GM23338 (cell line): ENCODE measurements around the gene SLC25A36. TPM values are rescaled to one million over a fixed set of nuclear protein-coding genes. Genes with fewer than 3 reads are reported as not detected.

Experiments
- ATAC-seq: fragments of 200-7000 bp; cut with Tn5 transposase; 3 replicates; pipeline ENCODE4 v1.9.1; 2020
- DNase-seq: peaks from one replicate; pipeline ENCODE4 v3.0.0-alpha.2; 2015; ENCODE audit warnings: low spot score
- H2AFZ ChIP-seq: fragments of 200-600 bp; sonication (generic); 2 replicates; pipeline ENCODE4 v1.8.0; 2016; ENCODE audit warnings: antibody characterized with exemption, mild to moderate bottlenecking, moderate library complexity
- H3F3A ChIP-seq: fragments of 200-600 bp; sonication (generic); replicated peaks from 2 replicates; pipeline ENCODE4 v1.8.0; 2017; ENCODE audit warnings: antibody characterized with exemption, mixed run types, low read depth
- H3K27ac ChIP-seq: fragments of 200-600 bp; sonication (generic); 2 replicates; pipeline ENCODE4 v1.6.1; 2016; ENCODE audit warnings: low read depth
- H3K27me3 ChIP-seq: fragments of 200-600 bp; sonication (generic); 2 replicates; pipeline ENCODE4 v1.8.0; 2016; ENCODE audit warnings: mild to moderate bottlenecking, mixed run types, moderate library complexity; ENCODE audit not compliant: insufficient read depth
- H3K36me3 ChIP-seq: fragments of 200-600 bp; sonication (generic); 2 replicates; pipeline ENCODE4 v1.8.0; 2016; ENCODE audit warnings: mild to moderate bottlenecking; ENCODE audit not compliant: insufficient read depth
- H3K4me1 ChIP-seq: fragments of 200-600 bp; sonication (generic); 2 replicates; pipeline ENCODE4 v1.8.0; 2016; ENCODE audit warnings: mild to moderate bottlenecking, moderate library complexity; ENCODE audit not compliant: insufficient read depth
- H3K4me2 ChIP-seq: fragments of 200-600 bp; sonication (generic); 2 replicates; pipeline ENCODE4 v1.7.1; 2017; ENCODE audit warnings: mixed run types
- H3K4me3 ChIP-seq: fragments of 200-600 bp; sonication (generic); 2 replicates; pipeline ENCODE4 v1.6.1; 2016; ENCODE audit warnings: mixed run types
- H3K79me2 ChIP-seq: fragments of 200-600 bp; sonication (generic); replicated peaks from 2 replicates; pipeline ENCODE4 v1.8.0; 2017; ENCODE audit warnings: mild to moderate bottlenecking; ENCODE audit not compliant: insufficient read depth
- H3K9me2 ChIP-seq: fragments of 200-600 bp; sonication (generic); 2 replicates; pipeline ENCODE4 v1.8.0; 2017; ENCODE audit not compliant: insufficient read depth
- H4K20me1 ChIP-seq: fragments of 200-600 bp; sonication (generic); replicated peaks from 2 replicates; pipeline ENCODE4 v1.8.0; 2017; ENCODE audit warnings: mild to moderate bottlenecking; ENCODE audit not compliant: insufficient read depth
- H3K27ac Mint-ChIP-seq: 2 replicates; pipeline ENCODE4 v1.8.0; 2020; ENCODE audit warnings: inconsistent platforms, mild to moderate bottlenecking, moderate library complexity, mixed read lengths
- H3K27me3 Mint-ChIP-seq: 3 replicates; pipeline ENCODE4 v1.8.0; 2022; ENCODE audit warnings: low read depth, mild to moderate bottlenecking, moderate library complexity, mixed read lengths, inconsistent platforms; ENCODE audit not compliant: insufficient read depth, poor library complexity
- H3K36me3 Mint-ChIP-seq: 3 replicates; pipeline ENCODE4 v1.8.0; 2021; ENCODE audit warnings: low read depth, mild to moderate bottlenecking, inconsistent platforms, moderate library complexity, mixed read lengths
- H3K4me1 Mint-ChIP-seq: 3 replicates; pipeline ENCODE4 v1.8.0; 2020; ENCODE audit warnings: mild to moderate bottlenecking, inconsistent platforms, mixed read lengths
- H3K4me3 Mint-ChIP-seq: 3 replicates; pipeline ENCODE4 v1.8.0; 2021; ENCODE audit warnings: moderate library complexity, mild to moderate bottlenecking, inconsistent platforms, mixed read lengths
- H3K9me3 Mint-ChIP-seq: 3 replicates; pipeline ENCODE4 v1.8.0; 2020; ENCODE audit warnings: moderate library complexity, mild to moderate bottlenecking, inconsistent platforms, mixed read lengths
- CREB1 ChIP-seq: fragments of 250-450 bp; sonication (Bioruptor Pico); IDR thresholded peaks from 2 replicates; pipeline ENCODE4 v1.5.0; 2020; ENCODE audit warnings: low read depth, mild to moderate bottlenecking, moderate library complexity
- CTCF ChIP-seq, 2 experiments: fragments of 200-600 bp in 1 of 2; sonication (generic) in 1 of 2; conservative IDR thresholded peaks; 2 replicates each; pipeline versions ENCODE4 v1.5.1 to v1.6.1; 2016 to 2017; ENCODE audit warnings: antibody characterized with exemption in 2 of 2, low read depth in 2 of 2, mild to moderate bottlenecking in 2 of 2, moderate library complexity in 1 of 2
- ETS1 ChIP-seq: IDR thresholded peaks from 2 replicates; pipeline ENCODE4 v1.6.1; 2016; ENCODE audit warnings: antibody characterized with exemption
- EZH2 ChIP-seq: fragments of 200-600 bp; sonication (generic); IDR thresholded peaks from one replicate; pipeline ENCODE4 v1.8.0; 2017; ENCODE audit warnings: antibody characterized with exemption, mild to moderate bottlenecking, low read depth; ENCODE audit not compliant: unreplicated experiment
- EZH2phosphoT487 ChIP-seq: fragments of 200-600 bp; sonication (generic); IDR thresholded peaks from one replicate; pipeline ENCODE4 v1.8.1; 2018; ENCODE audit warnings: antibody characterized with exemption; ENCODE audit not compliant: unreplicated experiment
- JUNB ChIP-seq: IDR thresholded peaks from one replicate; pipeline ENCODE4 v1.6.1; 2016; ENCODE audit warnings: antibody characterized with exemption; ENCODE audit not compliant: unreplicated experiment
- NANOG ChIP-seq: IDR thresholded peaks from 2 replicates; pipeline ENCODE4 v1.6.1; 2016; ENCODE audit warnings: antibody characterized with exemption, borderline replicate concordance
- POLR2AphosphoS5 ChIP-seq: IDR thresholded peaks from 2 replicates; pipeline ENCODE4 v1.6.1; 2016; ENCODE audit warnings: antibody characterized with exemption, low read depth
- ZNF114 ChIP-seq: fragments of 250-450 bp; sonication (Bioruptor Pico); IDR thresholded peaks from 2 replicates; pipeline ENCODE4 v1.5.0; 2020; ENCODE audit warnings: mild to moderate bottlenecking, moderate library complexity
- ZNF331 ChIP-seq: fragments of 250-450 bp; sonication (Bioruptor Pico); IDR thresholded peaks from 2 replicates; pipeline ENCODE4 v1.5.0; 2020; ENCODE audit warnings: low read depth, mild to moderate bottlenecking, moderate library complexity
- polyA plus RNA-seq: library from polyadenylated mRNA; unstranded; fragments of >200 nt; fragmentation: Nextera tagmentation; extraction: Ambion mirVana; gene quantifications from 2 replicates; pipeline ENCODE4 v1.2.1, GENCODE V29; 2016
- total RNA-seq: library from RNA; depleted of rRNA; stranded (reverse); fragments of >200 nt; shearing (Covaris generic); gene quantifications from 2 replicates; pipeline ENCODE4 v1.2.3, GENCODE V29; 2014

SLC25A36 gene
- total and polyA plus RNA-seq, 2 experiments from 2014 or later: 113 to 123 TPM

GRCh38 chr3:141006344-141006743 is 64.7 kb downstream of the SLC25A36 start:
- no peak for ATAC-seq
- Histone ChIP-seq H3K79me2 (no peaks in the 10 kb centered on the region), H3K4me2 (no peak overlapping the region), H3K36me3 (no peaks in the 10 kb centered on the region), H3K27ac (no peak overlapping the region), H3K4me1 (no peaks in the 10 kb centered on the region), H3K9me2 (no peaks in the 10 kb centered on the region), H4K20me1 (no peaks in the 10 kb centered on the region), H3F3A (no peaks in the 10 kb centered on the region), H2AFZ (no peak overlapping the region), H3K27me3 (no peaks in the 10 kb centered on the region), H3K4me3 (no peak overlapping the region)
- TF ChIP-seq NANOG: no peak
- H3K36me3 Mint-ChIP-seq: no peaks in the 10 kb centered on the region
- H3K4me3 Mint-ChIP-seq: no peak overlapping the region
- H3K27ac Mint-ChIP-seq: no peak overlapping the region
- H3K4me1 Mint-ChIP-seq: peaks cover 1% of the 10 kb centered on the region; the same call in 2 of the 3 replicates
- peaks cover 2% of the 10 kb centered on the region for H3K27me3 Mint-ChIP-seq
- no peak for DNase-seq
- H3K9me3 Mint-ChIP-seq: no peaks in the 10 kb centered on the region

DNA sequence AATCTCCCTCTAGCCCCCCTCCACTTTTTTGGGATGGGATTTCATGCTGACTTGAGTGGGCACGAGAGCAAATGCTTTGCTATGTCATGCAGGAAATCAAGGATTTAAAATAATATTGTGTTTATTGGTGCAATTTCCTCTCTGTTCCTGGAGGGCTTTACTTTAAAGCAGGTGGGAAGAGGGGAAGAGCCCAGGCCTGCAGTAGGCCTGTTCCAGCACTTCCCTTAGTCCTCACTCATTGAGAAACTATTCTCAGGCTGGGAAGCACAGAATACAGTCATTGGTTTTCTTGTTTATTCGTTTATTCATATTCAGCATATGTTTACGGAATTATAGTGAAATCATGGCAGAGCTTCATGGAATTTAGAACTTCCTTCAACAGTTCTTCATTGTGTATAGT is 67.9 kb downstream of the SLC25A36 start:
- no peaks in the 10 kb centered on the region for H3K9me3 Mint-ChIP-seq
- peaks cover under 1% of the 10 kb centered on the region for H3K27me3 Mint-ChIP-seq
- no peak overlapping the region for H3K27ac ChIP-seq
- no peaks in the 10 kb centered on the region for H4K20me1 ChIP-seq
- H3F3A ChIP-seq: no peaks in the 10 kb centered on the region
- DNase-seq (no peak), ATAC-seq (no peak)
- no peaks in the 10 kb centered on the region for H3K79me2 ChIP-seq
- H3K36me3 ChIP-seq: no peaks in the 10 kb centered on the region
- H3K9me2 ChIP-seq: no peaks in the 10 kb centered on the region
- H2AFZ ChIP-seq: no peak overlapping the region
- H3K4me2 ChIP-seq: no peak overlapping the region
- H3K27me3 ChIP-seq: no peaks in the 10 kb centered on the region
- no peaks in the 10 kb centered on the region for H3K36me3 Mint-ChIP-seq
- TF ChIP-seq CREB1: no peak
- TF ChIP-seq POLR2AphosphoS5: no peak
- TF ChIP-seq ZNF331: no peak
- TF ChIP-seq EZH2phosphoT487: no peak
- TF ChIP-seq EZH2: no peak
- no peak for TF ChIP-seq ZNF114 (CRISPR knock-in tag)
- no peak for TF ChIP-seq JUNB
- no peak for TF ChIP-seq ETS1
- no peak for TF ChIP-seq CTCF (conservative IDR thresholded peaks at IDR 0.05; ENCODE audit: low read depth in 2 of 2)
- no peak overlapping the region for H3K4me3 Mint-ChIP-seq
- H3K27ac Mint-ChIP-seq: no peak overlapping the region
- peaks cover 13% of the 10 kb centered on the region for H3K4me1 Mint-ChIP-seq
- peaks cover 7% of the 10 kb centered on the region; the same call in 1 of the 2 replicates for H3K4me1 ChIP-seq
- no peak overlapping the region for H3K4me3 ChIP-seq
